GM19324 (cell line): ENCODE measurements around the gene MAP7D3.
"Not testable (repeated sequence)": the region's sequence is repeated elsewhere in the genome, so short reads cannot be mapped to it uniquely, and the experiment has no call there.

ENCODE experiments used
- ATAC-seq: cut with Tn5 transposase; IDR thresholded peaks from one replicate; pipeline ENCODE4 v1.9.1; 2021; ENCODE audit warnings: mild to moderate bottlenecking, moderate library complexity; ENCODE audit not compliant: unreplicated experiment, low FRiP score

Gene MAP7D3

GRCh38 chrX:136256026-136256425 is 4.8 kb upstream of the MAP7D3 start:
- no peak for ATAC-seq

GRCh38 chrX:136255541-136255940 is 4.3 kb upstream of the MAP7D3 start:
- no peak for ATAC-seq

- peak; percentile 33 for ATAC-seq
These were observed 784 bp downstream of the MAP7D3 start for GRCh38 chrX:136250191-136251040.

GRCh38 chrX:136246201-136246600 is 5.0 kb downstream of the MAP7D3 start:
- ATAC-seq = no peak

GRCh38 chrX:136237849-136238248 is 13.4 kb downstream of the MAP7D3 start:
- not testable (repeated sequence) for ATAC-seq

GRCh38 chrX:136237074-136237473 is 14.1 kb downstream of the MAP7D3 start:
- ATAC-seq = no peak

- ATAC-seq = no peak
These were observed 22.4 kb downstream of the MAP7D3 start for GRCh38 chrX:136228839-136229207.

- no peak for ATAC-seq
These were observed 23.0 kb downstream of the MAP7D3 start for GRCh38 chrX:136227948-136228838.

- ATAC-seq = no peak
These were observed 24.1 kb downstream of the MAP7D3 start for GRCh38 chrX:136227074-136227473.

GRCh38 chrX:136221851-136222513 is 29.2 kb downstream of the MAP7D3 start:
- ATAC-seq = no peak

GRCh38 chrX:136220951-136221350 is 30.2 kb downstream of the MAP7D3 start:
- no peak for ATAC-seq

- ATAC-seq = no peak
These were observed 30.7 kb downstream of the MAP7D3 start for GRCh38 chrX:136220540-136220939.

GRCh38 chrX:136219893-136220292 is 31.3 kb downstream of the MAP7D3 start:
- ATAC-seq = no peak

- ATAC-seq = no peak
These were observed 35.6 kb downstream of the MAP7D3 start for GRCh38 chrX:136215559-136215958.

GRCh38 chrX:136214551-136214950 is 36.6 kb downstream of the MAP7D3 start:
- no peak for ATAC-seq

GRCh38 chrX:136212557-136213111 is 38.6 kb downstream of the MAP7D3 start:
- no peak for ATAC-seq

- ATAC-seq = no peak
These were observed 39.2 kb downstream of the MAP7D3 start for GRCh38 chrX:136211766-136212556.

GRCh38 chrX:136210806-136211205 is 40.4 kb downstream of the MAP7D3 start:
- ATAC-seq = no peak

GRCh38 chrX:136210243-136210642 is 41.0 kb downstream of the MAP7D3 start:
- ATAC-seq = no peak

- no peak for ATAC-seq
These were observed 41.4 kb downstream of the MAP7D3 start for GRCh38 chrX:136209751-136210150.
